GM10248 (cell line): ENCODE data around the gene DDIT4L.

Experiments used
- CTCF ChIA-PET: fragments of 300-600 bp; sonication (Branson Sonifier 250); formaldehyde crosslinking; extraction: SDS; loops from one replicate; lab custom pipeline; 2021; ENCODE audit warnings: antibody characterized with exemption; lab: Yijun Ruan, JAX
- POLR2A ChIA-PET: fragments of 350-650 bp; sonication (Branson Sonifier 250); formaldehyde crosslinking; extraction: SDS; loops from one replicate; lab custom pipeline; 2020; ENCODE audit warnings: antibody characterized with exemption; lab: Yijun Ruan, JAX
- DNase-seq: peaks from one replicate; pipeline ENCODE4 v3.0.0; 2012; ENCODE audit errors: extremely low spot score
- TF ChIP-seq, protein P1 (sequence below): IDR thresholded peaks from 2 replicates; pipeline ENCODE4 v1.5.1; 2012; ENCODE audit warnings: mild to moderate bottlenecking, low read depth; ENCODE audit errors: extremely low read depth, missing control alignments, control extremely low read depth

Gene DDIT4L

DNA sequence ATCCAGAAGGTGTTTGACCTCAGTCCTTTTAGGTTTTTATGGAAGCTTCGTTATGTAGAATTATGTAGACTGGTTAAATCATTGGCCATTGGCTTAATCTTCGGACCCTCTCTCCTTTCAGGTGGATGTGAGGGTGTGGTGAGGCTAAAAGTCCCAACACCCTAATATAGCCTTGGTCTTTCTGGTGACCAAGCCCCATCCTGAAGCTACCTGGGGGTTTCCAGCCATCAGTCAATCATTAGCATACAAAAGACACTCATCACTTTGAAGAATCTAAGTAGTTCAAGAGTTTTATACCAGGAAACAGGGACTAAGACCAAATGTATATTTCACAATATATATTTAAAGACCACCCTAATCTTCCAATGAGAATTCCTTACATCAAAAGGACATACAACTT is 5.5 kb downstream of the DDIT4L start:
- CTCF ChIA-PET = no interaction called here

DNA sequence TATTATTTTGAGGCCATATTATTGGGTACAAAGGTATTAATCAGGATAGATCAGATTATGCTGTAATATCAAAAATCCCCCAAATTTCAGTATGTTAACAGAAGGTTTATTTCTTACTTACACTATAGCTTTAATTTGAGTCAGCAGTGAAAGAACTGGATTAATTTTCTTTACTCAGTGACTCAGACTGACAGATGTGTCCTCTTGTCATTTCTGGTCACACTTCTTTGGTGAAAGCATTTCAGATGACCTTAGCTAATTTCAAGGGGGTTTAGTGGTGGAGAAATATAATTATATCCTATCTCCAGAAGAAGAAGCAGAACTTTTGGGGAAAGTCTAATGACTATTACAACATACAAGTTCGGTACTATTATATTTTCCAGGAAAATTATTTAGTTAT is 12.4 kb downstream of the DDIT4L start:
- no peak for DNase-seq
- ChIA-PET POLR2A (no interaction called here), CTCF (interaction anchor here (1.0 kb wide), 1 partner anchor 11 kb away, joined by 3 read pairs; no protein-coding TSS in a partner anchor)
- TF ChIP-seq, protein P1, sequence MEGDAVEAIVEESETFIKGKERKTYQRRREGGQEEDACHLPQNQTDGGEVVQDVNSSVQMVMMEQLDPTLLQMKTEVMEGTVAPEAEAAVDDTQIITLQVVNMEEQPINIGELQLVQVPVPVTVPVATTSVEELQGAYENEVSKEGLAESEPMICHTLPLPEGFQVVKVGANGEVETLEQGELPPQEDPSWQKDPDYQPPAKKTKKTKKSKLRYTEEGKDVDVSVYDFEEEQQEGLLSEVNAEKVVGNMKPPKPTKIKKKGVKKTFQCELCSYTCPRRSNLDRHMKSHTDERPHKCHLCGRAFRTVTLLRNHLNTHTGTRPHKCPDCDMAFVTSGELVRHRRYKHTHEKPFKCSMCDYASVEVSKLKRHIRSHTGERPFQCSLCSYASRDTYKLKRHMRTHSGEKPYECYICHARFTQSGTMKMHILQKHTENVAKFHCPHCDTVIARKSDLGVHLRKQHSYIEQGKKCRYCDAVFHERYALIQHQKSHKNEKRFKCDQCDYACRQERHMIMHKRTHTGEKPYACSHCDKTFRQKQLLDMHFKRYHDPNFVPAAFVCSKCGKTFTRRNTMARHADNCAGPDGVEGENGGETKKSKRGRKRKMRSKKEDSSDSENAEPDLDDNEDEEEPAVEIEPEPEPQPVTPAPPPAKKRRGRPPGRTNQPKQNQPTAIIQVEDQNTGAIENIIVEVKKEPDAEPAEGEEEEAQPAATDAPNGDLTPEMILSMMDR = no peak

More for the DNA sequence above, 5.5 kb downstream of the DDIT4L start:
- DNase-seq = no peak
- POLR2A ChIA-PET = no interaction called here
- TF ChIP-seq, protein P1 = no peak

DNA sequence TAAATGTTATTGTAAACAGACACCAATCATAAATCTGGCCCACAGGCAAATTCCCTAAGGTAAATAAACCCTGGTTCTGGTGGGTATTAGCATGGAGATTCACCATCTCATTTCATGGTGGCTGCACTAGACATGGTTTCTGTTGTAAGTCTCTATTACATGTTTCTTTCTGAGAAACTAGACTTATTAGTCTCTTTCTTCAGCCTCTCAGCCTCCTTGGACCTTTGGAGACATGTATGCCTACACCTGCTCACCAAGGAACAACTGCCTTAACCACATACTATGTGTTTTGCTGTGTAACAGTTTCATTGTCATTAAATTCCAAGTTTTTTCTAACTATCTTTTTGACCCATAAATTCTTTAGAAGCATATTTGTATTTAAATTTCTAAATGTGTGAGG is 13.1 kb downstream of the DDIT4L start:
- TF ChIP-seq, protein P1 = no peak
- no peak for DNase-seq
- ChIA-PET POLR2A (no interaction called here), CTCF (interaction anchor here (1.0 kb wide), 1 partner anchor 12 kb away, joined by 3 read pairs; no protein-coding TSS in a partner anchor)

DNA sequence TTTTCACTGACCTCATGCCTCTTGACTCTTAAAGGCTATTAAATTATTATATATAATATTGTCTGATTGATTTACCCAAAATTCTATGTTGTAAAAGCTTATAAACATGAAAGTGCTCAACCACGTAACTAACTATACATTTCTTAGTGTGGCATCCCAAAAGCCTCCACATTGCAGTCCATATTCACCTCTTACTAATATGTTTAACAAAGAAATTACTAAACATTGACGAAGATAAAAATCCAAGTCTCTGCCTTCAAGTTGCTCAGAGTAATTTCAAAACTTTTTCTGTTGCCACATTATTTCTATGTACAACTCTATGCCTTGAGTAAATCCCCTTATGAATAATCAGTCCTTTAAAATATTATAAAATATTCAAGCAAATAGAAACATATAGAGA is 14.4 kb downstream of the DDIT4L start:
- CTCF ChIA-PET = no interaction called here
- TF ChIP-seq, protein P1 = no peak
- POLR2A ChIA-PET = no interaction called here
- DNase-seq = no peak

DNA sequence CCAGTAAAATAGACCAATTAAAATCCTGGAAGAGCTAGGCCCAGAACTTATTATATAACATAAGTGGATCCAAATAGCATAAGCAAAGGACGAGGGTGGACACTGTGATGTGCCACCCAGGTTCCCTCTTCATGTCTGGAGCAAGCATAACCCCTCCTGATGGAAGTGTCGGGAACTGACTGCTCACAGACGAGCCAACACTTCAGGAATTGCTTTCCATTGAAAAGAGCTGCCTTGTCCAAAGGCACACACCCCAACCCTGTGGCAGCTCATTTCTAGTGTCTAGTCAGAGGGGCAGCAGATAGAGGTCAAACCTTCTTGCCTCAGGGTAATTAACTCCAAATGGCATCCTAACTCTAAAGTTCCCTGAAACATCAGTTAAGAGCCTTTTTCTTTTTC is 15.3 kb downstream of the DDIT4L start:
- TF ChIP-seq, protein P1 = no peak
- DNase-seq = no peak
- ChIA-PET POLR2A (no interaction called here), CTCF (no interaction called here)

DNA sequence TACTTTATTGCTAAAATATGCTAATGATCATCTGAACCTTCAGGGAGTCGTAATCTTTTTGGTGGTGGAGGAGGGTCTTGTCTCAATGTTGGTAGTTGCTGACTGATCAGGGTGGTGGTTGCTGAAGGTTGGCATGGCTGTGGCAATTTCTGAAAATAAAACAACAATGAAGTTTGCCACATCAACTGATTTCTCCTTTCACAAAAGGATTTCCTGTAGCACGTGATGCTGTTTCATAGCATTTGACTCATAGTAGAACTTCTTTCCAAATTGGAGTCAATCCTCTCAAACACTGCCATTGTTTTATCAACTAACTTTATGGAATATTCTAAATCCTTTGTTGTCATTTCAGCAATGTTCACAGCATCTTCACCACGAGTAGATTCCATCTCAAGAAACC is 19.3 kb downstream of the DDIT4L start:
- TF ChIP-seq, protein P1 = no peak
- POLR2A ChIA-PET = no interaction called here
- DNase-seq = no peak
- CTCF ChIA-PET = no interaction called here
